Adrenal gland (tissue), 19 donors: ENCODE data around the gene HOXD4. TPM values are rescaled to one million over a fixed set of nuclear protein-coding genes. Genes with fewer than 3 reads are reported as not detected.

Source experiments
- DNase-seq, 7 donors: peaks; one replicate each; pipeline ENCODE4 v3.0.0-alpha.2; 2019 to 2020
- H3K27ac ChIP-seq, 5 donors: fragments of 200-600 bp; sonication (generic) in 4 of 5; 1 replicate in 3 of 5; 2 replicates in 2 of 5; pipeline versions ENCODE4 v1.5.1 to v1.8.0; 2016 to 2020; ENCODE audit warnings: mild to moderate bottlenecking in 1 of 5
- H3K27me3 ChIP-seq: fragments of 200-600 bp; 2 replicates; pipeline ENCODE4 v1.8.0; 2021
- H3K36me3 ChIP-seq, 2 donors: fragments of 200-600 bp; replicated peaks in 1 of 2; 1 replicate in 1 of 2; 2 replicates in 1 of 2; pipeline versions ENCODE4 v1.5.1 to v1.8.0; 2018 to 2022
- H3K4me1 ChIP-seq, 2 donors: fragments of 200-600 bp; replicated peaks in 1 of 2; 1 replicate in 1 of 2; 2 replicates in 1 of 2; pipeline versions ENCODE4 v1.5.1 to v1.8.0; 2018 to 2021
- H3K4me3 ChIP-seq, 4 donors: fragments of 200-600 bp; sonication (generic) in 3 of 4; one replicate each; pipeline ENCODE4 v1.5.1; 2016 to 2018
- H3K9me3 ChIP-seq, 3 donors: fragments of 200-600 bp; sonication (generic) in 1 of 3; replicated peaks in 1 of 3; 1 replicate in 2 of 3; 2 replicates in 1 of 3; pipeline versions ENCODE4 v1.5.1 to v1.8.0; 2016 to 2021
- POLR2A ChIP-seq, 2 donors: fragments of 450-650 bp; IDR thresholded peaks; one replicate each; pipeline ENCODE4 v1.6.1; 2017; ENCODE audit warnings: antibody characterized with exemption in 2 of 2, mild to moderate bottlenecking in 2 of 2, moderate library complexity in 1 of 2
- WGBS, 4 donors: extraction: QIAGEN DNeasy Blood & Tissue Kit in 2 of 4; methylation state at CpG; one replicate each; pipeline versions ENCODE4 v1.1.5 to v1.1.7; 2013 to 2017; 5-methylcytosine and 5-hydroxymethylcytosine counted together
- intact Hi-C, 2 donors: fragments of 100-400 bp; cut with DNase I; formaldehyde crosslinking; loops; one replicate each; pipeline versions ENCODE4 v1.14.1 to v1.15.0; 2022 to 2023
- long read RNA-seq, 10 donors: library from polyadenylated mRNA in 3 of 10; unstranded in 2 of 10; stranded (forward) in 1 of 10; transcript quantifications; one replicate each; pipeline ENCODE4 v2.0.0 and lab custom pipeline, GENCODE V29; 2021 to 2026
- polyA plus RNA-seq, 3 donors: library from polyadenylated mRNA; stranded (reverse); fragments of 200-250 nt in 2 of 3; fragments of 350-450 nt in 1 of 3; fragmentation: Illumina TruSeq in 1 of 3; extraction: RNeasy Lipid Tissue Mini Kit (QIAGEN cat#74804) in 1 of 3; gene quantifications; one replicate each; pipeline ENCODE4 v1.2.3, GENCODE V29; 2013 to 2014
- total RNA-seq, 9 donors: library from RNA; depleted of rRNA in 4 of 9; stranded (reverse); fragments of >200 nt in 4 of 9; fragments of 120-200 nt in 1 of 9; fragmentation: NEBNext Ultra II Directional in 1 of 9; extraction: Animal tissue kit (Norgen Biotek cat#: 25700) in 1 of 9; gene quantifications; one replicate each; pipeline versions ENCODE4 v1.1.0 to v1.2.4, GENCODE V29; 2013 to 2023
- TF ChIP-seq, protein P1 (sequence below), 6 experiments: fragments of 450-650 bp in 4 of 6; fragments of 200-600 bp in 2 of 6; sonication (generic) in 1 of 6; IDR thresholded peaks; 1 replicate in 5 of 6; 2 replicates in 1 of 6; pipeline versions ENCODE4 v1.5.1 to v1.8.0; 2016 to 2021; ENCODE audit warnings: antibody characterized with exemption in 6 of 6, mild to moderate bottlenecking in 2 of 6, moderate library complexity in 1 of 6
- donor health status: healthy with polysubstance abuse.
- donor health status: Bipolar disorder and iron deficiency.
- donor health status: DM: yes; HTN: yes; CAD: no.
- donor health status: DM: no; HTN: no; CAD: no.
- donor health status: DM: no; HTN: no; CAD: no.
- donor health status: DM: yes; HTN: yes; CAD: no.

Gene HOXD4
- total RNA-seq (10 to 100 TPM in 4 of 9 donors, 1 to 10 TPM in 5; 1.9 to 20.2 (median 8.1) TPM), polyA plus RNA-seq (10 to 100 TPM in 2 of 3 donors, 1 to 10 TPM in 1; 2.2 to 38.5 (median 27.0) TPM)
- long read RNA-seq, donor 1, transcript HOXD4-201 (2 exons, 1,464 nt) = major isoform, 5 of 5 reads
- long read RNA-seq, donor 1, partial matches to known transcripts = 0 of 5 reads
- long read RNA-seq, donor 1, other reads (novel, unspliced or antisense) = 0 of 5 reads
- long read RNA-seq, donor 2, partial matches to known transcripts = 0 of 2 reads
- long read RNA-seq, donor 2, other reads (novel, unspliced or antisense) = 0 of 2 reads
- long read RNA-seq, donor 3 = 0 reads
- long read RNA-seq, donor 4, partial matches to known transcripts = 0 of 1 reads
- long read RNA-seq, donor 4, other reads (novel, unspliced or antisense) = 0 of 1 reads
- long read RNA-seq, donor 5, partial matches to known transcripts = 0 of 1 reads
- long read RNA-seq, donor 5, other reads (novel, unspliced or antisense) = 0 of 1 reads
- long read RNA-seq, donor 6 = 0 reads
- long read RNA-seq, donor 7, transcript HOXD4-201 (2 exons, 1,464 nt) = major isoform, 7 of 7 reads
- long read RNA-seq, donor 7, partial matches to known transcripts = 0 of 7 reads
- long read RNA-seq, donor 7, other reads (novel, unspliced or antisense) = 0 of 7 reads
- long read RNA-seq, donor 8 = 0 reads
- long read RNA-seq, donor 9, partial matches to known transcripts = 0 of 4 reads
- long read RNA-seq, donor 9, other reads (novel, unspliced or antisense) = 0 of 4 reads
- long read RNA-seq, donor 10, partial matches to known transcripts = 0 of 2 reads
- long read RNA-seq, donor 10, other reads (novel, unspliced or antisense) = 0 of 2 reads

DNA sequence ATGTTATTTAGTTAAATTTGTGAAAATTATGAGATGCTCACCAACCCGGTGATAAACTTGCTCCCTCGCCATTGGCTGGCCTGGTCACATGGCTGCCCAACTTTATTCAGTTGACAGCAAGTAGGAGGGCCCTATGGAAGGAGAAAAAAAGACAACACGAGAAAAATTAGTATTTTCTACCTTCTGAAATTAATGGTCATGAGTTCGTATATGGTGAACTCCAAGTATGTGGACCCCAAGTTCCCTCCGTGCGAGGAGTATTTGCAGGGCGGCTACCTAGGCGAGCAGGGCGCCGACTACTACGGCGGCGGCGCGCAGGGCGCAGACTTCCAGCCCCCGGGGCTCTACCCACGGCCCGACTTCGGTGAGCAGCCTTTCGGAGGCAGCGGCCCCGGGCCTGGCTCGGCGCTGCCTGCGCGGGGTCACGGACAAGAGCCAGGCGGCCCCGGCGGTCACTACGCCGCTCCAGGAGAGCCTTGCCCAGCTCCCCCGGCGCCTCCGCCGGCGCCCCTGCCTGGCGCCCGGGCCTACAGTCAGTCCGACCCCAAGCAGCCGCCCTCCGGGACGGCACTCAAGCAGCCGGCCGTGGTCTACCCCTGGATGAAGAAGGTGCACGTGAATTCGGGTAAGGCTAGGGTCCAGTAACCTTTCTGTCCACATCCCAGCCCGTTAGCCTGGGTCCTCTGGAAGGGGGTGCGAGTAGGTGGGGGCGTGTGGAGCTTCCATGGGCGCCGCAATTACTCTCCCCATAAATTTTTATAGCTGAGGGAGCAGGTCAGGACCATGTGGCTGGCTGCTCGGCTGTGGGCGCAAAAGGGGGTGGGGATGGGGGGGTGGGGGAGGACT, at the start of gene HOXD4:
Gene HOXD4 (plus strand): TSS at position 109 of the 846 bp plus-strand sequence. CDS start 84 bp downstream, at position 193.
- TF ChIP-seq, protein P1, sequence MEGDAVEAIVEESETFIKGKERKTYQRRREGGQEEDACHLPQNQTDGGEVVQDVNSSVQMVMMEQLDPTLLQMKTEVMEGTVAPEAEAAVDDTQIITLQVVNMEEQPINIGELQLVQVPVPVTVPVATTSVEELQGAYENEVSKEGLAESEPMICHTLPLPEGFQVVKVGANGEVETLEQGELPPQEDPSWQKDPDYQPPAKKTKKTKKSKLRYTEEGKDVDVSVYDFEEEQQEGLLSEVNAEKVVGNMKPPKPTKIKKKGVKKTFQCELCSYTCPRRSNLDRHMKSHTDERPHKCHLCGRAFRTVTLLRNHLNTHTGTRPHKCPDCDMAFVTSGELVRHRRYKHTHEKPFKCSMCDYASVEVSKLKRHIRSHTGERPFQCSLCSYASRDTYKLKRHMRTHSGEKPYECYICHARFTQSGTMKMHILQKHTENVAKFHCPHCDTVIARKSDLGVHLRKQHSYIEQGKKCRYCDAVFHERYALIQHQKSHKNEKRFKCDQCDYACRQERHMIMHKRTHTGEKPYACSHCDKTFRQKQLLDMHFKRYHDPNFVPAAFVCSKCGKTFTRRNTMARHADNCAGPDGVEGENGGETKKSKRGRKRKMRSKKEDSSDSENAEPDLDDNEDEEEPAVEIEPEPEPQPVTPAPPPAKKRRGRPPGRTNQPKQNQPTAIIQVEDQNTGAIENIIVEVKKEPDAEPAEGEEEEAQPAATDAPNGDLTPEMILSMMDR (IDR thresholded peaks at IDR 0.05) = no peak
- TF ChIP-seq POLR2A (IDR thresholded peaks at IDR 0.05) = no peak
- no peak within 1 kb of the TSS for H3K27ac ChIP-seq
- H3K4me3 ChIP-seq = no peak within 1 kb of the TSS
- intact Hi-C loops = no loop called here
- H3K4me1 ChIP-seq = no peaks in the 10 kb centered on the region
- no peaks in the 10 kb centered on the region for H3K27me3 ChIP-seq
- 66 to 76% (median 69%) methylated on average over 22 to 55 of the region's 55 CpGs for WGBS, 4 donors
- peaks cover 0 to 30% of the 10 kb centered on the region in 2 donors for H3K36me3 ChIP-seq
- no peaks in the 10 kb centered on the region for H3K9me3 ChIP-seq
- peak in 1 of 7 donors; percentile 55 for DNase-seq

DNA sequence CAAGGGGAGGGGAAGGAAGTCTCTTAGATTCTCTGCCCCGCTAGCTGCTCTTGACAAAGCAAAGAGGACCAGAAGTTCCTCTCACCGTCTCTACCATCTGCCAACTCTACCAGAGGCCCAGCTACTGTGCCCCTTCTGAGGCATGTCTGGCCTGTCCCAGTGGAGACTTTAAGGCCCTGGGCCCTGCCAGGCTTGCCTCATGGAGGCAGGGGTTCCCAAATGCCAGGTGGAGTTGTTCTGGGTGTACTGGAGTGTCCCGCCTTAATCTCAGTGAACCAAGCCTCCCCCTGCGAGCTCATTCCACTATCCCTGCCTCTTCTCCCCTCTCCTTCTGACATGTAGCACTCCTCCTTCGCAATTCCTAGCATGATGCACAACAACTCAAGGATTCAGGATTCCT, 49.5 kb upstream of the HOXD4 start:
- Histone ChIP-seq H3K27me3 (peaks cover 99% of the 10 kb centered on the region), H3K9me3 (no peaks in the 10 kb centered on the region), H3K36me3 (no peaks in the 10 kb centered on the region), H3K27ac (no peak overlapping the region), H3K4me1 (peaks cover 7 to 25% of the 10 kb centered on the region in 2 donors), H3K4me3 (no peak overlapping the region)
- no peak for DNase-seq
- 37 to 50% (median 47%) methylated on average over 5 of the region's 5 CpGs for WGBS, 4 donors
- TF ChIP-seq, protein P1 (IDR thresholded peaks at IDR 0.05) = no peak
- no peak for TF ChIP-seq POLR2A (IDR thresholded peaks at IDR 0.05)
- intact Hi-C loops = no loop called here

DNA sequence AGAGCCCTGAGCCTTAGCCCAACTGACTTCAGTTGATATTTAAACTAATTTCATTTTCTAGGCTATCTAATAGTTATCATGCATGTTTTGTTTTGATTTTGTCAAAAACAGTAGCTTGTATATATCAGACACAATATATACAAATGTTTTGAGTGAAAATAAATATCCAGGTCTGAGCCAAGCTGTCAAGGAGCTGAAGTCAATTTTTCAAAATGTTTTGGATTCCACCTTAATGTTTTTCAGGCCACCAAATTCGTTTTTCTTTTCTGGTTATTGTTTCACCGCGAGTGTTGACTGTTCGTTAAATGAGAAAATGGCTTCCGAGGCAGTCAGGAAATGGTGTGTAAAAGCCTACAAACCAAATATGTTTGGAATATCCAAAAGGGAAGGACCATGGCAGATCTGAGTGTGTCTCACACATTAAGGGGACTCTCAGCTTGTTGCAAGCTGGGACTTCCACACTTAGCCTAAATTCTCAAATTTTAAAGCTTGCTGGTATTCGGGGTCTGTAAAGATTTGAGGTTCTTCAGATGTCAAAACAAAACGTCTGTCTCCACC, 49.0 kb upstream of the HOXD4 start:
- WGBS, 4 donors = 15 to 30% (median 27%) methylated on average over 7 of the region's 7 CpGs
- H3K9me3 ChIP-seq = no peaks in the 10 kb centered on the region
- H3K27ac ChIP-seq = no peak overlapping the region
- H3K4me3 ChIP-seq = no peak overlapping the region
- H3K36me3 ChIP-seq = no peaks in the 10 kb centered on the region
- peaks cover 98% of the 10 kb centered on the region for H3K27me3 ChIP-seq
- TF ChIP-seq, protein P1 (IDR thresholded peaks at IDR 0.05) = no peak
- TF ChIP-seq POLR2A (IDR thresholded peaks at IDR 0.05) = no peak
- intact Hi-C loops = no loop called here
- H3K4me1 ChIP-seq = peaks cover 7 to 23% of the 10 kb centered on the region in 2 donors
- DNase-seq = no peak
